H1 (cell line): ENCODE measurements around the gene ADCY5. TPM values are rescaled to one million over a fixed set of nuclear protein-coding genes. Genes with fewer than 3 reads are reported as not detected.

Experiments
- CTCF ChIA-PET: fragments of 300-600 bp; sonication (Branson Sonifier 250); formaldehyde crosslinking; loops from one replicate; lab custom pipeline; 2021; ENCODE audit not compliant: partially characterized antibody; lab: Charles Lee
- POLR2A ChIA-PET: fragments of 300-600 bp; sonication (Branson Sonifier 250); formaldehyde crosslinking; loops from one replicate; lab custom pipeline; 2021; ENCODE audit warnings: inconsistent platforms; ENCODE audit not compliant: partially characterized antibody; lab: Charles Lee
- DNase-seq, 2 experiments: peaks; one replicate each; pipeline versions ENCODE4 v3.0.0 to v3.0.0-alpha.2; 2010 to 2022; ENCODE audit warnings: low spot score in 2 of 2, low read depth in 1 of 2, mixed read lengths in 1 of 2
- FAIRE-seq: peaks from 2 replicates; lab custom pipeline; 2011; peaks lifted over from hg19 to GRCh38; lab: Jason Lieb, UNC
- H2AFZ ChIP-seq: 2 replicates; pipeline ENCODE4 v1.8.1; 2012; ENCODE audit warnings: low read length, inconsistent platforms
- H2AK5ac ChIP-seq: 2 replicates; pipeline ENCODE4 v1.6.1; 2013; ENCODE audit warnings: low read depth, low read length
- H2BK120ac ChIP-seq: replicated peaks from 2 replicates; pipeline ENCODE3; 2013; ENCODE audit warnings: low read depth, low read length, inconsistent platforms
- H2BK12ac ChIP-seq: 2 replicates; pipeline ENCODE4 v1.6.1; 2013; ENCODE audit warnings: low read depth, low read length
- H2BK15ac ChIP-seq: 2 replicates; pipeline ENCODE4 v1.6.1; 2013; ENCODE audit warnings: low read length
- H2BK20ac ChIP-seq: 2 replicates; pipeline ENCODE4 v1.6.1; 2013; ENCODE audit warnings: low read length
- H2BK5ac ChIP-seq: 2 replicates; pipeline ENCODE4 v1.6.1; 2013; ENCODE audit warnings: low read depth, low read length
- H3K14ac ChIP-seq: 2 replicates; pipeline ENCODE4 v1.6.1; 2013; ENCODE audit warnings: inconsistent platforms; ENCODE audit not compliant: insufficient read length
- H3K18ac ChIP-seq: 2 replicates; pipeline ENCODE4 v1.6.1; 2013; ENCODE audit warnings: low read length; ENCODE audit errors: extremely low read depth
- H3K23ac ChIP-seq: 2 replicates; pipeline ENCODE4 v1.6.1; 2013; ENCODE audit warnings: inconsistent platforms; ENCODE audit not compliant: insufficient read length
- H3K23me2 ChIP-seq: 2 replicates; pipeline ENCODE4 v1.6.1; 2013; ENCODE audit warnings: low read depth, low read length
- H3K27ac ChIP-seq: 2 replicates; pipeline ENCODE4 v1.6.1; 2011; ENCODE audit warnings: low read depth, low read length, inconsistent platforms
- H3K27me3 ChIP-seq, 4 experiments: replicated peaks in 1 of 4; 1 replicate in 1 of 4; 2 replicates in 3 of 4; pipeline versions ENCODE4 v1.6.1 to v1.8.1; 2011 to 2013; ENCODE audit warnings: low read length in 3 of 4, mild to moderate bottlenecking in 3 of 4, inconsistent platforms in 2 of 4, mixed read lengths in 2 of 4, moderate library complexity in 1 of 4; ENCODE audit not compliant: control insufficient read depth in 3 of 4, insufficient read depth in 3 of 4; ENCODE audit errors: extremely low read depth in 1 of 4
- H3K36me3 ChIP-seq, 4 experiments: 2 replicates each; pipeline versions ENCODE4 v1.6.1 to v1.8.1; 2011 to 2013; ENCODE audit warnings: mild to moderate bottlenecking in 4 of 4, low read length in 3 of 4, moderate library complexity in 2 of 4, control low read depth in 1 of 4, inconsistent platforms in 1 of 4; ENCODE audit not compliant: insufficient read depth in 4 of 4, control insufficient read depth in 2 of 4
- H3K4ac ChIP-seq: replicated peaks from 2 replicates; pipeline ENCODE3; 2013; ENCODE audit warnings: low read length, low read depth, mixed read lengths, inconsistent platforms; ENCODE audit not compliant: insufficient read length
- H3K4me1 ChIP-seq, 4 experiments: replicated peaks in 1 of 4; 1 replicate in 1 of 4; 2 replicates in 3 of 4; pipeline versions ENCODE4 v1.6.1 to v1.8.1; 2011 to 2013; ENCODE audit warnings: low read length in 3 of 4, inconsistent platforms in 2 of 4, mixed read lengths in 1 of 4; ENCODE audit not compliant: insufficient read depth in 4 of 4, control insufficient read depth in 3 of 4
- H3K4me2 ChIP-seq, 2 experiments: 2 replicates each; pipeline versions ENCODE4 v1.6.1 to v1.8.1; 2011 to 2013; ENCODE audit warnings: low read depth in 2 of 2, low read length in 2 of 2, control low read depth in 1 of 2, inconsistent platforms in 1 of 2, mild to moderate bottlenecking in 1 of 2; ENCODE audit not compliant: insufficient read depth in 1 of 2
- H3K4me3 ChIP-seq, 4 experiments: fragments of 200-600, 300-600 bp in 1 of 4; sonication (generic), shearing (Covaris generic), sonication (Bioruptor Twin) in 1 of 4; 2 replicates each; pipeline versions ENCODE4 v1.5.1 to v1.8.1; 2011 to 2016; ENCODE audit warnings: low read length in 4 of 4, low read depth in 3 of 4, control low read depth in 2 of 4, inconsistent platforms in 2 of 4, mild to moderate bottlenecking in 2 of 4, mixed read lengths in 1 of 4, moderate library complexity in 1 of 4; ENCODE audit not compliant: insufficient read depth in 2 of 4; ENCODE audit errors: extremely low read depth in 1 of 4
- H3K56ac ChIP-seq: replicated peaks from 2 replicates; pipeline ENCODE3; 2013; ENCODE audit warnings: low read depth, mild to moderate bottlenecking, mixed read lengths, low read length, inconsistent platforms; ENCODE audit not compliant: insufficient read length
- H3K79me1 ChIP-seq: 2 replicates; pipeline ENCODE4 v1.6.1; 2013; ENCODE audit warnings: low read depth, low read length, control low read depth
- H3K79me2 ChIP-seq, 2 experiments: 2 replicates each; pipeline versions ENCODE4 v1.6.1 to v1.8.1; 2012 to 2013; ENCODE audit warnings: low read length in 2 of 2, mild to moderate bottlenecking in 2 of 2, inconsistent platforms in 1 of 2; ENCODE audit not compliant: insufficient read depth in 2 of 2, control insufficient read depth in 1 of 2
- H3K9ac ChIP-seq, 4 experiments: replicated peaks in 1 of 4; 1 replicate in 1 of 4; 2 replicates in 3 of 4; pipeline versions ENCODE4 v1.6.1 to v1.8.1; 2011 to 2013; ENCODE audit warnings: low read depth in 3 of 4, low read length in 3 of 4, control low read depth in 2 of 4, mild to moderate bottlenecking in 2 of 4, moderate library complexity in 2 of 4, inconsistent platforms in 1 of 4; ENCODE audit errors: extremely low read depth in 1 of 4
- H3K9me3 ChIP-seq, 2 experiments: 2 replicates each; pipeline versions ENCODE4 v1.6.1 to v1.8.1; 2012 to 2013; ENCODE audit warnings: mild to moderate bottlenecking in 2 of 2, moderate library complexity in 2 of 2, control low read depth in 1 of 2, inconsistent platforms in 1 of 2, low read depth in 1 of 2, low read length in 1 of 2, mixed read lengths in 1 of 2; ENCODE audit not compliant: insufficient read depth in 2 of 2
- H4K20me1 ChIP-seq, 2 experiments: replicated peaks in 1 of 2; 2 replicates each; pipeline versions ENCODE3 to v1.8.1; 2011 to 2013; ENCODE audit warnings: inconsistent platforms in 2 of 2, low read length in 2 of 2, mild to moderate bottlenecking in 1 of 2; ENCODE audit not compliant: insufficient read depth in 2 of 2, control insufficient read depth in 1 of 2
- H4K5ac ChIP-seq: 2 replicates; pipeline ENCODE4 v1.6.1; 2013; ENCODE audit warnings: low read length, low read depth, mixed read lengths, inconsistent platforms; ENCODE audit not compliant: insufficient read length
- H4K8ac ChIP-seq: 2 replicates; pipeline ENCODE4 v1.8.0; 2013; ENCODE audit warnings: mild to moderate bottlenecking, moderate library complexity, low read length, inconsistent platforms; ENCODE audit not compliant: insufficient read depth; ENCODE audit errors: extremely low read depth
- H4K91ac ChIP-seq: replicated peaks from 2 replicates; pipeline ENCODE3; 2013; ENCODE audit warnings: low read length, mixed read lengths, inconsistent platforms; ENCODE audit not compliant: insufficient read length
- BRCA1 ChIP-seq: IDR thresholded peaks from 2 replicates; pipeline ENCODE4 v1.6.1; 2012; ENCODE audit warnings: low read depth, low read length, improper control_type of control experiment
- JUND ChIP-seq: IDR thresholded peaks from 2 replicates; pipeline ENCODE4 v1.6.1; 2011; ENCODE audit warnings: mild to moderate bottlenecking, improper control_type of control experiment, low read length
- PHF8 ChIP-seq: fragments of 200-600 bp; sonication (generic); conservative IDR thresholded peaks from 2 replicates; pipeline ENCODE4 v1.7.1; 2012; ENCODE audit warnings: low read depth, mild to moderate bottlenecking, inconsistent platforms, low read length, moderate library complexity
- POLR2A ChIP-seq, 2 experiments: IDR thresholded peaks; 1 replicate in 1 of 2; 2 replicates in 1 of 2; pipeline ENCODE4 v1.6.1; 2011; ENCODE audit warnings: low read depth in 2 of 2, low read length in 2 of 2, mild to moderate bottlenecking in 2 of 2; ENCODE audit errors: control extremely low read depth in 1 of 2
- SP4 ChIP-seq: IDR thresholded peaks from 2 replicates; pipeline ENCODE4 v1.6.1; 2012; ENCODE audit warnings: low read length, inconsistent platforms
- TBP ChIP-seq: IDR thresholded peaks from 2 replicates; pipeline ENCODE4 v1.6.1; 2011; ENCODE audit warnings: low read depth, low read length, improper control_type of control experiment
- YY1 ChIP-seq: IDR thresholded peaks from 2 replicates; pipeline ENCODE4 v1.6.1; 2011; ENCODE audit warnings: low read depth, mild to moderate bottlenecking, low read length
- WGBS, 2 experiments: shearing (Covaris generic) in 1 of 2; methylation state at CpG; one replicate each; pipeline versions ENCODE4 v1.1.6 to v1.1.7; 2013 to 2015; ENCODE audit warnings: low lambda C conversion rate in 2 of 2, mixed read lengths in 2 of 2, inconsistent platforms in 1 of 2, low coverage in 1 of 2, missing lambda C conversion rate in 1 of 2; ENCODE audit not compliant: insufficient replicate concordance in 2 of 2, insufficient coverage in 1 of 2, insufficient read length in 1 of 2; ENCODE audit errors: extremely low coverage in 1 of 2, missing lambda C conversion rate in 1 of 2; 5-methylcytosine and 5-hydroxymethylcytosine counted together
- polyA plus RNA-seq, 7 experiments: library from polyadenylated mRNA; depleted of rRNA in 3 of 7; stranded (reverse) in 5 of 7; unstranded in 2 of 7; fragments of >200 nt in 5 of 7; fragments of 200-250 nt in 2 of 7; gene quantifications; 1 replicate in 5 of 7; 2 replicates in 1 of 7; 4 replicates in 1 of 7; pipeline versions ENCODE4 v1.2.1 to v1.2.3, GENCODE V29; 2011 to 2013; ENCODE audit warnings: missing spikeins in 2 of 7, mixed read lengths in 2 of 7
- total RNA-seq: library from RNA; stranded (reverse); fragmentation: NEBNext Ultra II Directional; extraction: Animal tissue kit (Norgen Biotek cat#: 25700); gene quantifications from 2 replicates; pipeline ENCODE4 v1.2.1, GENCODE V29; 2021

ADCY5 gene
- total and polyA plus RNA-seq, 2 of the 8 experiments (the other 6 are each of a cell fraction or from before 2014, with no cell fraction given), result 18.9 to 40.8 TPM

- Histone ChIP-seq H2AFZ (no peak overlapping the region), H3K4me2 (no peak overlapping the region), H2AK5ac (no peak overlapping the region), H3K56ac (no peak overlapping the region), H3K9ac (no peak overlapping the region), H3K27me3 (no peaks in the 10 kb centered on the region), H3K9me3 (no peaks in the 10 kb centered on the region), H3K4ac (no peak overlapping the region), H3K23me2 (no peaks in the 10 kb centered on the region), H4K8ac (no peak overlapping the region), H4K20me1 (peaks cover 0 to 2% of the 10 kb centered on the region in 2 experiments), H2BK12ac (no peak overlapping the region), H2BK15ac (no peak overlapping the region), H4K91ac (no peak overlapping the region), H2BK5ac (no peak overlapping the region), H3K79me2 (no peaks in the 10 kb centered on the region), H3K79me1 (no peaks in the 10 kb centered on the region), H3K23ac (no peak overlapping the region), H3K18ac (no peak overlapping the region), H2BK20ac (no peak overlapping the region), H3K4me3 (no peak overlapping the region), H3K36me3 (no peaks in the 10 kb centered on the region; a peak in 1 of 8 replicates), H3K27ac (no peak overlapping the region), H4K5ac (no peak overlapping the region), H3K4me1 (peaks cover 0 to 10% (median 6%) of the 10 kb centered on the region in 4 experiments; a peak in 4 of 7 replicates), H2BK120ac (no peak overlapping the region), H3K14ac (no peak overlapping the region)
- TF ChIP-seq TBP (no peak), YY1 (no peak), BRCA1 (no peak), SP4 (no peak), POLR2A (IDR thresholded peaks at IDR 0.05; ENCODE audit: control extremely low read depth in 1 of 2, low read depth in 2 of 2, low read length in 2 of 2) (no peak), PHF8 (no peak), JUND (no peak)
- CTCF ChIA-PET, result interaction anchor here (0.7 to 1.3 kb wide), 3 partner anchors 9 to 50 kb away, joined by 3 read pairs; no protein-coding TSS in a partner anchor
- DNase-seq (no peak), FAIRE-seq (no peak)
- WGBS, 2 experiments, result 83% methylated on average over 6 of the region's 6 CpGs; no CpG with 5 or more reads in 1 of the 2 experiments
- POLR2A ChIA-PET, result no interaction called here
Observed at GRCh38 chr3:123277106-123277505, 171.8 kb downstream of the ADCY5 start.
